ENCODE results near the gene SOWAHA.

Gene SOWAHA

GRCh38 chr5:132808448-132808847 lies 4.7 kb upstream of the SOWAHA start:
- DNase-seq (ENCODE audit: low read depth): no peak

DNA sequence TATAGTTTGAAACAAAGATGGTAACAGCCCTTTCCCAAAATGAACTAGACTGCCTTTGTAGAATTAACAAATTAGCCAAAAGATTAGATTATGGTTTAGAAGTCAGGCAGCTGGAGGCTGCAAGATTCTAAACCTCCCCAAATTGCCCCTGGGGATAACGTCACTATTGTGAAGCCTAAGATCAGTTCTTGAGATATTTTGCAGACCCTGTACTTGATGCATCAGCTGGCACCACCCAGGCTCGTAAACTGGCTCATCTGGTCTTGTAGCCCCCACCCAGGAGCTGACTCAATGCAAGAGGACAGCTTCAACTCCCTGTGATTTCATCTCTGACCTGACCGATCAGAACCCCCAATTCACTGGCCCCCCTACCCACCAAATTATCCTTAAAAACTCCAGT lies 4.2 kb upstream of the SOWAHA start:
- DNase-seq (ENCODE audit: low read depth): no peak

GRCh38 chr5:132810605-132811004 lies 2.5 kb upstream of the SOWAHA start:
- no peak for DNase-seq (ENCODE audit: low read depth)

DNA sequence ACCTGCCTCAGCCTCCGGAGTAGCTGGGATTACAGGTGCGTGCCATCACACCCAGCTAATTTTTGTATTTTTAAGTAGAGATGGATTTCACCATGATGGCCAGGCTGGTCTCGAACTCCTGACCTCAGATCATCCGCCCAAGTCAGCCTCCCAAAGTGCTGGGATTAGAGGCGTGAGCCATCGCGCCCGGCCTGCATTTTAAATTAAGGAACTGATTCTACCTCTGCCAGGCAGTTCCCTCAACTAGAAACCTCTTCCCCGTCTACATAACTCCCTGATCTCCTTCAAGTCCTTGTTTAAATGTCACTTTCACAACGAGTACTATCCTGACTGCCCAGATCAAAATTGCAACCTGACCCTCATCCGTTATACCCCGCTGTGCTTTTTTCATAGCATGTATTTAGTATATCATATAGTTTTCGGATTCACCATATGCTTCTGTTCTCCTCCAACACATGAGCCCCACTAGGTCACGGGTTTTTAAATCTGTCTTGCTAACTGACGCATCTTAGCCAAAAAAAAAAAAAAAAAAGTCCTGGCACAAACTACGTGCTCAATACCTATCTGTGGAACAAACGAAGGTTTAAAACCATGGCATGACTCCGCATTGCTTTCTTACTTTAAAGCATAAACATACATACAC lies 858 bp upstream of the SOWAHA start:
- no peak for DNase-seq (ENCODE audit: low read depth)

DNA sequence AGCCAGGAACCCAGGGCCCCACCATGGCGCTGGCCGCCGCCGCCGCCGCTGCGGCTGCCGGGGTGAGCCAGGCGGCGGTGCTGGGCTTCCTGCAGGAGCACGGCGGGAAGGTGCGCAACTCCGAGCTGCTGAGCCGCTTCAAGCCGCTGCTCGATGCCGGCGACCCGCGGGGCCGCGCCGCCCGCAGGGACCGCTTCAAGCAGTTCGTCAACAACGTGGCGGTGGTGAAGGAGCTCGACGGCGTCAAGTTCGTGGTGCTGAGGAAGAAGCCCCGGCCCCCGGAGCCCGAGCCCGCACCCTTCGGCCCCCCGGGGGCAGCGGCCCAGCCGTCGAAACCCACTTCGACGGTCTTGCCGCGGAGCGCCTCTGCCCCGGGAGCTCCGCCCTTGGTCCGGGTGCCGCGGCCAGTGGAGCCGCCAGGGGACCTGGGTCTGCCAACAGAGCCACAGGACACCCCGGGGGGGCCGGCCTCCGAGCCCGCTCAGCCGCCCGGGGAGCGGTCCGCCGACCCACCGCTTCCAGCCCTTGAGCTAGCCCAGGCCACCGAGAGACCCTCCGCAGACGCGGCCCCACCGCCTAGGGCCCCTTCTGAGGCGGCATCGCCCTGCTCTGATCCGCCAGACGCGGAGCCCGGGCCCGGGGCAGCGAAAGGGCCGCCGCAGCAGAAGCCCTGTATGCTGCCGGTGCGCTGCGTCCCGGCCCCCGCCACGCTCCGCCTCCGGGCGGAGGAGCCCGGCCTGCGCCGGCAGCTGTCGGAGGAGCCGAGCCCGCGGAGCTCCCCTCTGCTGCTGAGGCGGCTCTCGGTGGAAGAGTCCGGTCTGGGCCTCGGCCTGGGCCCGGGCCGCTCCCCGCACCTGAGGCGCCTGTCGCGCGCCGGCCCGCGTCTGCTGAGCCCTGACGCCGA lies 749 bp downstream of the SOWAHA start:
- DNase-seq (ENCODE audit: low read depth): no peak

- DNase-seq (ENCODE audit: low read depth): no peak
Observed at GRCh38 chr5:132814503-132815294, 1.6 kb downstream of the SOWAHA start.

DNA sequence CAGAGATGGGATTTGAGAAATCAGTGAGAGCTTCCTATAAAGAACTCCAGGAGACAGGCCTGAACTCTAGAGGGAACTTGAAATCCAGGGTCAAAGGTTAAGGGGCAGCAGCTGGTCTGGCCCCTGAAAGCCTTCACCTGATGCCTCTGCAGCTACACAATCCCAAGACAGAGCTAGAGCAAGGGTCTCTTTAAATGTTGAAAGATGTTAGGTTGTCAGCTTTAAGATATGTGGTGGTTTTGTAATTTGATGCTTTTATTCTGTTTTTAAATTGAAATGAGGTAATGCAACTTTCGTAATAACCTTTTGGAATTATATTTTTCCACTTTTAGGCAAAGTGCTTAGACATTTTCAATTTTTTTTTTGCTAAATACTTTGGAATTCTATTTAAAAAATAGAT lies 2.4 kb downstream of the SOWAHA start:
- no peak for DNase-seq (ENCODE audit: low read depth)

- no peak for DNase-seq (ENCODE audit: low read depth)
Observed at GRCh38 chr5:132816083-132816482, 3.0 kb downstream of the SOWAHA start.

GRCh38 chr5:132816554-132816953 lies 3.5 kb downstream of the SOWAHA start:
- DNase-seq (ENCODE audit: low read depth): no peak

DNA sequence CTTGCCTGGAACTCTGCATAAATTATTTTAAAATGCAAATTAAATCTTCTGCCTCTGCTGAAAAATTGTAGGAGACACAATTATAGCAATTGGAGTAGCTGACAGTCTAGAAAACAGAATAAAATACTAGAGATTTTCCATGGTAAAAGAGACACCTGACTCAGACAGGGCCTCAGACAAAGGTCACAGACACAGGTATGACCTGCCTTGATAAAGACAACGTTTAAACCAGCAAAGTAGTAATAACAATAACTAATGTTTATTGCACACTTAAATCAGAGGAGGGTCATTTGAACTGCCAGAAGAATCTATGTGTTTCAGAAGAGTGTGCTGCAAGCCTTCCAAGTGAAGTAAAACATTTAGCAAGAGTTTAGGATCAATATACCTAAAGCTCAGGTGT lies 3.9 kb downstream of the SOWAHA start:
- no peak for DNase-seq (ENCODE audit: low read depth)

DNA sequence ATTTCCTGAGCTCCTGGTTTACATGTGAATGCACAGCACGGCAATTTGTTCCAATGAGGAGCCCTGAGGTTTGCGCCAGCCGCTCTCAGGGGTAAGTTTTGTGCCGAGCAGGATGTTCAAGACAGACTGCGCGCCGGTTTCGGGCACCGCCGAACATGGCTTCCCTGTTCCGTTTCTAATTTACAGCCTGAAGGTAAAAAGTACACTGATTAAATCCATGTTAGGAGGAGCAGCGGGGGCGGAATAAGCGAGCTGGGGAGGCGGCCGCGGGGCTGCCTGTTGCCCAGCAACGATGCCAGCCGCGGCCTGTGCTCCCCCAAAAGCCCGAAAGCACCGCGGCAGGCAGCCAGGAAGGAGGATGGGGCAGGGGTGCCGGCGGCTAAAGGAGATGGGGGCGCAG lies 6.4 kb downstream of the SOWAHA start:
- no peak for DNase-seq (ENCODE audit: low read depth)

- peak; percentile 53 for DNase-seq (ENCODE audit: low read depth)
Observed at GRCh38 chr5:132820162-132820754, 7.2 kb downstream of the SOWAHA start.

DNA sequence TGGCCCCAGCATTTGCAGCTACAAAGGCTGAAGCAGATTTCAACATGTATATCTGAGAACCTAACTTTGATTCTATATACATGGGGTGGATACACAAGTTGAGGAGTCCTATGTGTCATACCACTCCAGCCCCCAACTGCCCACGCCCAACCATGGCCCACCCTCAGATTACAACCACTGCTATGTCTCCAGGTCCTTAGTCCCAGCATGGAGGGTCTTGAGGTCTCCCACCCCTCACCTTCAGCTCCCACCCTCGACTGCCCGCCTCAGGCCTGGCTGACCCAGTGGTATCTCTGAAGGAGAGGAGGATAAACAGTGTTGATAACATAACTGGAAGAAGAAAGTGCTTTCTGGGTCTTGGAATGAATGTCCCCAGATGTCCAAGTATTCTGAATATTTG lies 8.2 kb downstream of the SOWAHA start:
- no peak for DNase-seq (ENCODE audit: low read depth)

- DNase-seq (ENCODE audit: low read depth): no peak
Observed at GRCh38 chr5:132821791-132822190, 8.7 kb downstream of the SOWAHA start.

DNA sequence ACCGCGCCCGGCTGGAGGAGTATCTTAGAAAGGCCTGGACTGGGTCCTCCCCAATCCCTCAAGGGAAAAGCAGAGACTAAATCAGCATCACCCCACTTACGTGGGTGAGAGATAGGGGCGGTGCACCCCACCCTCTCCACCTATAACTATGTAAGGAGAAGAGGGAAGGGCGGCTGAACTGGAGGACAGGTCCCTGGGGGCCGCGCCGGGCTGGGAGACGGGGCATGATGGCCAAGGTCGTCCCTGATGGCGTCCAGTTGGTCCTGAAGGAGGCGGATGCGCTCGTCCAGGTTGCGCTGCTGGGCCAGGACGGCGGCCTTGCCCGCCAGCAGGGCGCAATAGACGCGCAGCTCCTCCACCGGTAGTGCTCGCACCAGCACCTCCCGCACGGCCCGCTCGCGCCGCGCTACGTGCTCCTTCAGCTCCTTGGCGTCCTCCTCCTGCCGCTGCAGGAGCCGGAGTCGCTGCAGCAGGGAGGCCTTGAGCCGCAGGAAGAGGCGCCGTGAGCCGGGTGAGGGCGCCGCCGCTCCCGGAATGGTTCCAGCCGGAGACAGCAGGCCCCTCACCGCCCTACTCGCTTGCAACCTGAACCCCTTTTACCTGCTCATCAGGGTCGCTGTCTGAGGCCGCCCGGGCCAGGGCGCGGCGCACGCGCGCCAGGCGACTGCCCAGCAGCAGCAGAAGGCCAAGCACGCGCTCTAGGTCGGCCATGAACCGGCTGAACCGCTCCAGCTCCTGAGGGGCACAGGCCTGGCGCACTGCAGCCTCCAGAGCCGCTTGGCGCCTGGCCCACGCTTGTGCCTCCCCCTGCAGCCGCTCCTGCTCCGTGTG lies 9.8 kb downstream of the SOWAHA start:
- no peak for DNase-seq (ENCODE audit: low read depth)

- no peak for DNase-seq (ENCODE audit: low read depth)
Observed at GRCh38 chr5:132823481-132824050, 10.5 kb downstream of the SOWAHA start.

- DNase-seq (ENCODE audit: low read depth): no peak
Observed at GRCh38 chr5:132824426-132824825, 11.3 kb downstream of the SOWAHA start.

- no peak for DNase-seq (ENCODE audit: low read depth)
Observed at GRCh38 chr5:132825033-132825833, 12.1 kb downstream of the SOWAHA start.

- no peak for DNase-seq (ENCODE audit: low read depth)
Observed at GRCh38 chr5:132825834-132826391, 12.8 kb downstream of the SOWAHA start.

Data from HS-5 (cell line).